Stimulated activated naive B cell treated with anti-CD40 and anti-IgM and Interleukin-4, amounts not matched to agents 10 μg/mL and 1 μg/mL and 100 μg/mL, for 72 hours (primary cell): ENCODE measurements around the gene OR4C5.
"Not testable (repeated sequence)": the region's sequence is repeated elsewhere in the genome, so short reads cannot be mapped to it uniquely, and the experiment has no call there.

Experiments used
- ATAC-seq, 2 donors: fragments of 150-1000 bp; cut with Tn5 transposase; replicated peaks; 2 replicates each; pipeline ENCODE4 v1.10.0; 2021; ENCODE audit warnings: moderate library complexity in 1 of 2
- DNase-seq: peaks from one replicate; pipeline ENCODE4 v3.0.0; 2021
- H3K27ac Mint-ChIP-seq: one replicate; pipeline ENCODE4 v1.8.0; 2022; ENCODE audit warnings: mild to moderate bottlenecking, mixed read lengths
- H3K27me3 Mint-ChIP-seq, 2 donors: one replicate each; pipeline ENCODE4 v1.8.0; 2022; ENCODE audit warnings: mixed read lengths in 2 of 2
- H3K36me3 Mint-ChIP-seq, 2 donors: one replicate each; pipeline ENCODE4 v1.8.0; 2022; ENCODE audit warnings: mixed read lengths in 2 of 2, mild to moderate bottlenecking in 1 of 2
- H3K4me1 Mint-ChIP-seq, 2 donors: one replicate each; pipeline ENCODE4 v1.8.0; 2022; ENCODE audit warnings: mixed read lengths in 2 of 2, mild to moderate bottlenecking in 1 of 2
- H3K4me3 Mint-ChIP-seq, 2 donors: one replicate each; pipeline ENCODE4 v1.8.0; 2022; ENCODE audit warnings: mild to moderate bottlenecking in 2 of 2, mixed read lengths in 2 of 2, moderate library complexity in 1 of 2
- H3K9me3 Mint-ChIP-seq, 2 donors: one replicate each; pipeline ENCODE4 v1.8.0; 2022; ENCODE audit warnings: mixed read lengths in 2 of 2, mild to moderate bottlenecking in 1 of 2

OR4C5 gene

DNA sequence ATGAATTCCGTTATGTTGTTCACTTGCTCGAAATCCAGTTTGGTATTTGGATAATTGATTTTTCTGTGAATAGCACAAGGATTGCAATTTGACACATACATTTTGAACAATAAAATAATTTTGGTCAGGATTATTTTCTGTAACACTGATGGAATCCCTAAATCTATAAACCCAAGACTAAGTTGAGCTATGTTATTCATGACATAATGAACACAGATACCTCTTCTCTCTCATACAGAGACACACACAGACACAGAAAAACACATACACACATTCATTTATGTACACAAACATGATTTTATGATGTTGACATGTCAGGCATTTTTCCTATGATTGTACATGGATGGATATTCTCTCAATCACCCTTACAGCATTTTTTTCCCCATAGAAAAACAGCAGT lies at the start of gene OR4C5:
Gene OR4C5 (minus strand): TSS at position 101 of the 400 bp plus-strand sequence. CDS start 0 bp downstream, at position 101.
- Mint-ChIP-seq H3K27me3 (peaks cover 0 to 4% of the 10 kb centered on the region in 2 donors), H3K9me3 (no peaks in the 10 kb centered on the region), H3K4me3 (no peak within 1 kb of the TSS), H3K36me3 (no peaks in the 10 kb centered on the region), H3K4me1 (no peaks in the 10 kb centered on the region), H3K27ac (no peak within 1 kb of the TSS)
- ATAC-seq (no peak), DNase-seq (no peak)

DNA sequence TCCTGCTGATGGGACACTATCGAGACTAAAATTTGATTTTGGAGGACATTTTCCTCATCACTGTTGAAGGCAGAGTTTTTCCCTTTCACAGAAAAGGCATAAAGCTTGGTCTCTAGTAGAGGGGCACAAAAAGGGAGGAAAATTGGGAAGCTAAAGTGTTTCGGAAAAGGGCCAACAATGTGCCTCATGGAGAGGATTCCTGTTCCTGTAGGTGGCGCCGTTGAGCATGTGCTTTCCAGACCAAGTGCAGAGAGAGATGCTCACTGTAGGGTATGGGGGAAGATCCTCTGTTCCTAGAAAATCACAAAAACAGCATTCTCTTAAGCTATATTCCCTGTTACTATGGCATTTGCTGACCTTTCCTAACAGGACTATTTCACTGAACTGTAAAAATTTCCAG lies 18.4 kb upstream of the OR4C5 start:
- no peak overlapping the region for H3K27ac Mint-ChIP-seq

DNA sequence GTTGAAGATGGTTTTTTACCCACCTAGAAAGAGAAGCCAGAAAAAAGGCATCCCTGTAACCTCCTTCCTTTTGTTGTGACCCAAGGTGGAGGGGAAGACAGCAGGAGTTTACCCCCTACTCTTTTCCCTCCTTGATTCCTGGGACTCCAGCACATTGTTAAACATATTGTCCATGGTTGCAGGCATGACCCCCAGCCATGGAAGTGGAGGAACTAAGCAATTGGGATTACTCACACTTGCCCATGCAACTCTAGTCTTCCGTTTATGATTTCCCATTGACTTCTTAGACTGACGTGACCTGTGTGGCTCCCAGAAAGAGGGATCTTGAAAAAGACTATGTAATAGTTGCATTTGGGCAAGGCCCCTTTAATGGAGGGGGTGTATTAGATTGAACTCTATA lies 17.9 kb upstream of the OR4C5 start:
- H3K9me3 Mint-ChIP-seq = peaks cover 17 to 18% of the 10 kb centered on the region in 2 donors
- not testable (repeated sequence) for DNase-seq, ATAC-seq, H3K4me3 Mint-ChIP-seq, H3K27ac Mint-ChIP-seq, H3K27me3 Mint-ChIP-seq, H3K36me3 Mint-ChIP-seq, H3K4me1 Mint-ChIP-seq

More for the DNA sequence above, 18.4 kb upstream of the OR4C5 start:
- no peaks in the 10 kb centered on the region for H3K27me3 Mint-ChIP-seq
- H3K4me1 Mint-ChIP-seq = no peaks in the 10 kb centered on the region
- no peaks in the 10 kb centered on the region for H3K36me3 Mint-ChIP-seq
- H3K9me3 Mint-ChIP-seq = peaks cover 14 to 15% of the 10 kb centered on the region in 2 donors
- ATAC-seq = no peak
- H3K4me3 Mint-ChIP-seq = no peak overlapping the region
- DNase-seq = no peak

DNA sequence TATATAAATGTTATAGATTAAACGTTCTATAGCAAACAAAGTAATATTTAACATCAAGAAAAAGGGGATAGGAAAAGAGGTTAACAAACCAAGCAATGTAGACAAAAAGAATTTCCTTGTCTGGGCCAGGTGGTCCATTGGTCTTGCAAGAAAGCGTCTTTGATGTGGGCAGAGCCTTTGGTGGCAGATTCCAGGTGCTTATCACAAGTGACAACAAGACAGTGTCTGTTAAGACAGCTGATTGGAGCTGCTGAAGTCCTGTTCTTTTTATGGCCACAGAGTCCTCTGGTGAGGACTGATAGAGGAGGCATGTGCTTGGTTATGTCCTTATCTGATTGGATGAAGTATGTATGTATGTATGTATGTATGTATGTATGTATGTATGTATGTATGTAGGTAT lies 5.0 kb downstream of the OR4C5 start:
- DNase-seq, H3K4me3 Mint-ChIP-seq, H3K27ac Mint-ChIP-seq, H3K36me3 Mint-ChIP-seq, ATAC-seq, H3K27me3 Mint-ChIP-seq, H3K4me1 Mint-ChIP-seq: not testable (repeated sequence)
- H3K9me3 Mint-ChIP-seq = peaks cover 11% of the 10 kb centered on the region in 2 donors

DNA sequence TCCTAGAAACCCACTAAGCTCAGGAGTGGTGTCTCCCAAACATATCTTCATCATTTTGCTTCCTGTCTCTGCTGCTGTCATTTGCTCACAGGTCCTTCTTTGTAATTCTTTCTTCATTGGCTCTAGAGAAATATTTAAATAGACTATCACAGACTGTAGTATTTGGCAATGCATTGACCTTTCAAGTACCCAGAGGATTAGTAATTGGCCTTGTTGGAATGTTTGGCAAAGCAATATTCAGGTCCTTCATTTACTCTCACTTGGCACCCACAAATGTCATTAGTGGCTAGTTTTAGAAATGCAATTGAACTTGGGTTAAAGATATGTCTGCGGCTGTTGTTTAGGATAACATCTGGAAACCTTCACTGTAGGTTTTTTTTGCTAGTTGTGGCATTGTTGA lies 11.6 kb downstream of the OR4C5 start:
- H3K4me3 Mint-ChIP-seq = no peak overlapping the region
- DNase-seq (no peak), ATAC-seq (no peak)
- no peaks in the 10 kb centered on the region for H3K4me1 Mint-ChIP-seq
- no peaks in the 10 kb centered on the region for H3K36me3 Mint-ChIP-seq
- H3K27ac Mint-ChIP-seq = no peak overlapping the region
- peaks cover 11 to 12% of the 10 kb centered on the region in 2 donors for H3K9me3 Mint-ChIP-seq
- H3K27me3 Mint-ChIP-seq = peaks cover 0 to 4% of the 10 kb centered on the region in 2 donors

DNA sequence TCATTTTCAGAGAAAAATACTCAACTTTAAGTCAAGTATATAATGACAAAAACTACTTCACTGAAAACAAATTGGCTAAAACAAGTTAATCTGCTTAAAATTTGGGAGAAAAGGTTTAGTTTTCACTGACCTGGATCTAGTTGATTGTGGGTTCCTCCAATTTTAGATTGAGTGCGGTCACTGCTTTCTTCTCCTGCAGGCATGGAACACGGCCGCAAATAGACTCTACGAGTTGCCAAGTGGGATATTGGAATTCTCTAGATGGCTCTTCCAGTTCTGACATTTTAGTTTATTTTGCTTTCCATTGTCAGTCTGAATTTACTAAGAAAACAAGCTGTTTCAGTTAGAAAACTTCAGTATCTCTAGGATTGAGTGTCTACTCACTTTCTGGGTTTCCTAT lies 12.3 kb downstream of the OR4C5 start:
- H3K4me3 Mint-ChIP-seq = no peak overlapping the region
- H3K4me1 Mint-ChIP-seq = no peaks in the 10 kb centered on the region
- DNase-seq (no peak), ATAC-seq (no peak)
- H3K9me3 Mint-ChIP-seq = peaks cover 10 to 11% of the 10 kb centered on the region in 2 donors
- H3K36me3 Mint-ChIP-seq = no peaks in the 10 kb centered on the region
- no peak overlapping the region for H3K27ac Mint-ChIP-seq
- peaks cover 4 to 5% of the 10 kb centered on the region in 2 donors for H3K27me3 Mint-ChIP-seq

DNA sequence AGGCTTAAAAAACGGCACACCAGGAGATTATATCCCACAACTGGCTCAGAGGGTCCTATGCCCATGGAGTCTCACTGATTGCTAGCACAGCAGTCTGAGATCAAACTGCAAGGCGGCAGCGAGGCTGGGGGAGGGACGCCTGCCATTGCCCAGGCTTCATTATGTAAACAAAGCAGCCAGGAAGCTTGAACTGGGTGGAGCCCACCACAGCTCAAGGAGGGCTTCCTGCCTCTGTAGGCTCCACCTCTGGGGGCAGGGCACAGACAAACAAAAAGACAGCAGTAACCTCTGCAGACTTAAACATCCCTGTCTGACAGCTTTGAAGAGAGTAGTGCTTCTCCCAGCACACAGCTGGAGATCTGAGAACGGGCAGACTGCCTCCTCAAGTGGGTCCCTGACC lies 20.0 kb downstream of the OR4C5 start:
- H3K36me3 Mint-ChIP-seq, H3K4me1 Mint-ChIP-seq, ATAC-seq, H3K4me3 Mint-ChIP-seq, H3K27ac Mint-ChIP-seq, DNase-seq: not testable (repeated sequence)
- peaks cover 4 to 10% of the 10 kb centered on the region in 2 donors for H3K9me3 Mint-ChIP-seq
- H3K27me3 Mint-ChIP-seq = peaks cover 4 to 24% of the 10 kb centered on the region in 2 donors

DNA sequence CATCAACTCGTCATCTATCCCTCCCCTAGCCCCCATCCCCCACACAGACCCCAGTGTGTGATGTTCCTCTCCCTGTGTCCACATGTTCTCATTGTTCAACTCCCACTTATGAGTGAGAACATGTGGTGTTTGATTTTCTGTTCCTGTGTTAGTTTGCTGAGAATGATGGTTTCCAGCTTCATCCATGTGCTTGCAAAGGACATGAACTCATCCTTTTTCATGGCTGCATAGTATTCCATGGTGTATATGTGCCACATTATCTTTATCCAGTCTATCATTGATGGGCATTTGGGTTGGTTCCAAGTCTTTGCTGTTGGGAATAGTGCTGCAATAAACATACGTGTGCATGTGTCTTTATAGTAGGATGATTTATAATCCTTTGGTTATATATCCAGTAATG lies 23.8 kb downstream of the OR4C5 start:
- not testable (repeated sequence) for H3K36me3 Mint-ChIP-seq, ATAC-seq, H3K9me3 Mint-ChIP-seq, H3K27ac Mint-ChIP-seq, H3K4me1 Mint-ChIP-seq, H3K4me3 Mint-ChIP-seq, DNase-seq
- H3K27me3 Mint-ChIP-seq = peaks cover 4 to 16% of the 10 kb centered on the region in 2 donors

DNA sequence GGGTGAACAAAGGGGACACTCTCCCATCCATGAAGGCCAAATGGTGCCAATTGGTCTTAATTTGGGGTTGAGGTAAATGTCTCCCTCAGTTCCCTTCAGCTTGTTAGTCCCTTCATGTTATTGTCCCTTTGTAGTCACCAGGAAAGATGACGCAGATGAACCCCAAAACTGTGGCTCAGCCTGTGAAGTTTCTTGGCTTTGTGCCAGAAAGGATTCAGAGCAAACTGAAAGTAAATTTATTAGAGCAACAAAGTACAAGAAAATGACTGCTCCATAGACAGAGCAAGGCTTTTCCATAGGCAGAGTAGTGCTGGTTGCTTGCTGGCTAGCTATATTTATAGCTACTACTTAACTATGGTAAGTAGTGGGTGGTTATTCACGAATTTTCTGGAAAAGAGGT lies 24.8 kb downstream of the OR4C5 start:
- Mint-ChIP-seq H3K27me3 (peaks cover 6 to 7% of the 10 kb centered on the region in 2 donors), H3K36me3 (peaks cover 0 to 2% of the 10 kb centered on the region in 2 donors), H3K27ac (no peak overlapping the region), H3K4me1 (no peaks in the 10 kb centered on the region), H3K4me3 (no peak overlapping the region), H3K9me3 (peaks cover 4 to 6% of the 10 kb centered on the region in 2 donors)
- no peak for DNase-seq
- no peak for ATAC-seq

DNA sequence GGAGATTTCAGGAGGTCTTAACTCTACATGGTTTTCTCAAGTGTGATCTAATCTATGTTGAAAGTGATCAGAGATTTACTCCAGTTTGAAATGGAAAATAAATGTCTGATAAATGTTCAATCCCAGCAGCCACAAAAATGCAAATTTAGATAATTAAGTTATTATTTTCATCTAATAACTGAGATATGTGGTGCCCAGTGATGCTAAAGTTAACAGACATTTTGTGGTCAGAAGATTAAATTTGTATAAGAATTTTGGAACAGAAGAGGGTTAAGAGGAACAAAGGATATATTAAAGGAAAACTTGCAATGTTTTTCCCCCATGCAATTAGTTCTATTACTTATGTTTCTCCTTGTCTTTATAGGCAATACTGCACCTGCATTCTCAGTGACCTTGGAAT lies 41.6 kb downstream of the OR4C5 start, which contains the start of gene OR4C3:
Gene OR4C3 (plus strand): TSS at position 301 of the 400 bp plus-strand sequence. CDS start 102 bp downstream, outside the sequence.
- H3K27me3 Mint-ChIP-seq, H3K4me3 Mint-ChIP-seq, H3K4me1 Mint-ChIP-seq, H3K9me3 Mint-ChIP-seq, H3K27ac Mint-ChIP-seq, ATAC-seq, H3K36me3 Mint-ChIP-seq, DNase-seq: not testable (repeated sequence)

DNA sequence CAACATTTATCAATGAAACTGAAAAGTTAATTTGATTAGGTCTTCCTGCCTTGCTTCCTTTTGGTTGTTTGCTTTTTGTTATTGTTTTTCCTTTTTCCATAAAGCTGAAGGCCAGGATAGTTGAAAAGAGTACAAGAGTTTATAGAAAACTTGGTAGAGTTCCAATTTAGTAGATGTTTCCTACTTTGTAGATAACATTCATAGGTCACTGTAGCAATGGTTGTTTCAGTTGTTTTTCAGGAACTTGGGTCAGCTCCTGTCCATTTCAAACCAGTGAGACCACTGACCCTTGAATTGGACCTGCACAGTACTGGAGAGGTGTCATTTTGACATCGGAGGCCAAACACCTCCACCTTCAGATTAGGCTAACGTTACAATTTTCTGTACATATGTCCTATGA lies 46.5 kb downstream of the OR4C5 start:
- not testable (repeated sequence) for DNase-seq, H3K4me3 Mint-ChIP-seq, H3K27ac Mint-ChIP-seq, H3K36me3 Mint-ChIP-seq, H3K4me1 Mint-ChIP-seq, ATAC-seq, H3K9me3 Mint-ChIP-seq
- H3K27me3 Mint-ChIP-seq = peaks cover 15 to 16% of the 10 kb centered on the region in 2 donors
